Ascending aorta (tissue), 2 donors: ENCODE measurements around the gene CDH23. TPM values are rescaled to one million over a fixed set of nuclear protein-coding genes. Genes with fewer than 3 reads are reported as not detected.

ENCODE experiments used
- DNase-seq, 2 donors: peaks; one replicate each; pipeline ENCODE4 v3.0.0-alpha.2; 2019; ENCODE audit warnings: low spot score in 2 of 2
- H3K27ac ChIP-seq, 2 donors: fragments of 200-600 bp; sonication (generic); one replicate each; pipeline ENCODE4 v1.5.1; 2016 to 2017; ENCODE audit warnings: mild to moderate bottlenecking in 1 of 2
- H3K27me3 ChIP-seq: fragments of 200-600 bp; sonication (generic); one replicate; pipeline ENCODE4 v1.5.1; 2017
- H3K36me3 ChIP-seq, 2 donors: fragments of 200-600 bp; sonication (generic); one replicate each; pipeline ENCODE4 v1.5.1; 2016
- H3K4me1 ChIP-seq, 2 donors: fragments of 200-600 bp; sonication (generic); one replicate each; pipeline ENCODE4 v1.5.1; 2016 to 2017; ENCODE audit warnings: mild to moderate bottlenecking in 1 of 2
- H3K4me3 ChIP-seq, 2 donors: fragments of 200-600 bp; sonication (generic); one replicate each; pipeline ENCODE4 v1.5.1; 2016 to 2017; ENCODE audit warnings: mild to moderate bottlenecking in 1 of 2
- H3K9me3 ChIP-seq, 2 donors: fragments of 200-600 bp; sonication (generic); one replicate each; pipeline ENCODE4 v1.5.1; 2016
- CTCF ChIP-seq, 3 experiments: fragments of 200-600 bp in 2 of 3; fragments of 450-650 bp in 1 of 3; sonication (generic) in 2 of 3; IDR thresholded peaks; one replicate each; pipeline ENCODE4 v1.5.1; 2016 to 2019; ENCODE audit warnings: antibody characterized with exemption in 3 of 3, mild to moderate bottlenecking in 1 of 3, moderate library complexity in 1 of 3
- intact Hi-C: fragments of 100-400 bp; cut with DNase I; formaldehyde crosslinking; loops from one replicate; pipeline ENCODE4 v1.15.1; 2023
- total RNA-seq: library from RNA; depleted of rRNA; stranded (reverse); fragments of >200 nt; gene quantifications from one replicate; pipeline ENCODE4 v1.1.0, GENCODE V29; 2016

Gene CDH23
- total RNA-seq, 1 donor from 2014 or later, result 40.9 TPM

- Histone ChIP-seq H3K27ac (no peak overlapping the region), H3K36me3 (no peaks in the 10 kb centered on the region)
- intact Hi-C loops, result no loop called here
Measured at GRCh38 chr10:71726580-71727104, 329.9 kb downstream of the CDH23 start.

GRCh38 chr10:71727105-71727737, 330.5 kb downstream of the CDH23 start:
- DNase-seq, result no peak
- intact Hi-C loops, result no loop called here
- H3K4me1 ChIP-seq, result peaks cover 11 to 20% of the 10 kb centered on the region in 2 donors

More at GRCh38 chr10:71726580-71727104, 329.9 kb downstream of the CDH23 start:
- no peaks in the 10 kb centered on the region for H3K9me3 ChIP-seq
- TF ChIP-seq CTCF (IDR thresholded peaks at IDR 0.05), result no peak
- no peak for DNase-seq
- peaks cover 11 to 20% of the 10 kb centered on the region in 2 donors for H3K4me1 ChIP-seq
- no peaks in the 10 kb centered on the region for H3K27me3 ChIP-seq
- no peak overlapping the region for H3K4me3 ChIP-seq

GRCh38 chr10:71727738-71728737, 331.3 kb downstream of the CDH23 start:
- DNase-seq, result no peak
- TF ChIP-seq CTCF (IDR thresholded peaks at IDR 0.05), result no peak
- Histone ChIP-seq H3K9me3 (no peaks in the 10 kb centered on the region), H3K36me3 (no peaks in the 10 kb centered on the region), H3K27me3 (no peaks in the 10 kb centered on the region), H3K4me1 (peaks cover 11 to 20% of the 10 kb centered on the region in 2 donors), H3K27ac (peak overlapping the region; percentile 30 to 58), H3K4me3 (no peak overlapping the region)
- intact Hi-C loops, result no loop called here

More at GRCh38 chr10:71727105-71727737, 330.5 kb downstream of the CDH23 start:
- Histone ChIP-seq H3K27ac (peak overlapping the region; percentile 30 to 58), H3K4me3 (no peak overlapping the region), H3K9me3 (no peaks in the 10 kb centered on the region), H3K27me3 (no peaks in the 10 kb centered on the region), H3K36me3 (no peaks in the 10 kb centered on the region)
- no peak for TF ChIP-seq CTCF (IDR thresholded peaks at IDR 0.05)

DNA sequence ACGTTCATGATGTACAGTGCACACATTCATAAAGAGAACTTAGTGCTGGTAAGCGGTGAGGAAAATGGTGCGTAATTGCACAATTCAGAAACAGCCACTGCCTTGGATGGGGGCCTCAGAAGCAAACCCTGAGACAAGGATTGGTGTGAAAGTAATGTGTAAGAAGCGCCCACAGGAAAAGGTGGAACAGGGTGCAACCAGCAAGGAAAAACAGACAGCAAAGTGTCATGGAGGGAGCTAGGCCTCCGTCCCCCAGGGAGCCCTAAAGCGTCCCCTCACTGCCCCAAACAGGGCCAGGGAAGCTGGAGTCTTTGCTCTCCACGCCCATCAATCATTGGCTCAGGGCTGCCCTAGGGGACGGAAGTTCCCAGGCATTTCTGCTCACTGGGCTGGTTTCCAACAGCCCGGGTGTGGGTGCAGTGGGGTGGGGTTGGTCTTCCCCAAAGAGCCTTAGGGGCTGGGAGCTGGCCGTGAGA, 332.5 kb downstream of the CDH23 start:
- Histone ChIP-seq H3K36me3 (no peaks in the 10 kb centered on the region), H3K4me3 (no peak overlapping the region), H3K27me3 (no peaks in the 10 kb centered on the region), H3K4me1 (peaks cover 11 to 20% of the 10 kb centered on the region in 2 donors), H3K9me3 (no peaks in the 10 kb centered on the region), H3K27ac (no peak overlapping the region)
- intact Hi-C loops, result no loop called here
- TF ChIP-seq CTCF (IDR thresholded peaks at IDR 0.05), result no peak
- DNase-seq, result no peak

DNA sequence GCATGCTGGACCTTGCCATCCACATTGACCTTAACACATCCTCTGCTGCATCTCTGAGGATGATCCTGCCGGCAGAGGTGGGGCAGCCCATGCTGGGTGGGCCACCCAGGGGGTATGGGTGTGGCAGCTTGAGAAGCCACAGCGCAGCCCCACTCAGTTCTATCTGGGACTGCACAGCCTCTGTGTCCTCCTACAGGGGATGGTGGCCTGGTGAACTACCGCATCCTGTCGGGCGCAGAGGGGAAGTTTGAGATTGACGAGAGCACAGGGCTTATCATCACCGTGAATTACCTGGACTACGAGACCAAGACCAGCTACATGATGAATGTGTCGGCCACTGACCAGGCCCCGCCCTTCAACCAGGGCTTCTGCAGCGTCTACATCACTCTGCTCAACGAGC, 335.1 kb downstream of the CDH23 start:
- Histone ChIP-seq H3K4me3 (no peak overlapping the region), H3K4me1 (peaks cover 11 to 20% of the 10 kb centered on the region in 2 donors), H3K36me3 (no peaks in the 10 kb centered on the region), H3K9me3 (no peaks in the 10 kb centered on the region), H3K27ac (no peak overlapping the region), H3K27me3 (no peaks in the 10 kb centered on the region)
- no peak for TF ChIP-seq CTCF (IDR thresholded peaks at IDR 0.05)
- no peak for DNase-seq
- intact Hi-C loops, result no loop called here
